ENCODE measurements around the gene NPHP4.
"Not testable (repeated sequence)": the region's sequence is repeated elsewhere in the genome, so short reads cannot be mapped to it uniquely, and the experiment has no call there.

The NPHP4 gene

DNA sequence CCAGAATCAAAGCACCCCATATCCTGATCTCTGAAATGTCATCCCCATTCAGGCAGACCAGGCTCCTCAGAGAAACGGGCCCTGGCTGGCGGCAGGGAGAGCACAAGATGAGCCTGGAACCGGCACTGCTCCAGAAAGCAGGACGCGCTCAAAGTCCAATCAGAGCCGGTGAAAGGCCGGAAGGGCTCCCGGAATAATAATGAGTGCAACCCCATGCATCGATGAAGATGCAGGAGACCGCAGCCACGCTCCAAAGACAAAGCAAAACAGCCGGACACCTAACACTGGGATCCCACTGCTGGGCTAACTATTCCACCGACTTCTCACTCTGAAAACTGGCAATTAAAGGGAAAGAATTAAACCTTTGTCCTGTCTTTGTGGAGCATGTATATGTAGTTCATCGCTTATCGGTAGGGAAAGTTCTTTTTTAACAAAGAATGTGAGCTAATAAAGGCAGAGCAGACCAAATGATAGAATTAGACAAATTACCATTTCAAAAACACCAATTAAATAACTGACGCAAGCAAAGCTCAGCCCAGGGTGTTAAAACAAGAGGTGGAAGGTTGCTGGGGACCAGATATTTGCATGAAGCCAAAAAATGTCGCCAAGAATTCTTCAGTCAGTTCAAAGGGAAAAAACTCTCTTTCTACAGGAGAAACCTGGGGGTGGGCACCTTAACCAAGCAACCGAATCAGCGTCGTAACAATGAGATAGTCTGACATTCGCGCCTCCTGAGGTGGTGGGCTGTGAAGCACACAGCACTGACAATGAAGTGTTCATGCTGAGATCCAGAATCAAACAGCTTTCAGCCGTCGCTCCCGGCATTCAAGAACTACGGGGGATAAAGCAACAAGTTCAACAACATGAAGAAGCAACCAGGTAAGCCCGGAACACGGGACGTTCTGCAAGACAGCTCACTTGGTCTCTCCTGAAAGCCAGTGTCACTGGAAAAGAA, 95.2 kb downstream of the NPHP4 start:
- Histone ChIP-seq H3K4me3 (ENCODE audit: low read depth in 1 of 2, low read length in 2 of 2) (no peak overlapping the region), H3K36me3 (ENCODE audit: control insufficient read depth in 1 of 2, insufficient read depth in 2 of 2, low read length in 2 of 2) (peaks cover 7 to 20% of the 10 kb centered on the region in 2 donors), H3K27ac (ENCODE audit: low read length) (no peak overlapping the region), H3K4me1 (ENCODE audit: control insufficient read depth in 1 of 2, insufficient read depth in 2 of 2, low read length in 2 of 2) (no peaks in the 10 kb centered on the region), H3K27me3 (ENCODE audit: low read depth, low read length) (no peaks in the 10 kb centered on the region), H3K9me3 (ENCODE audit: control insufficient read depth in 1 of 2, low read length in 2 of 2) (no peaks in the 10 kb centered on the region)

DNA sequence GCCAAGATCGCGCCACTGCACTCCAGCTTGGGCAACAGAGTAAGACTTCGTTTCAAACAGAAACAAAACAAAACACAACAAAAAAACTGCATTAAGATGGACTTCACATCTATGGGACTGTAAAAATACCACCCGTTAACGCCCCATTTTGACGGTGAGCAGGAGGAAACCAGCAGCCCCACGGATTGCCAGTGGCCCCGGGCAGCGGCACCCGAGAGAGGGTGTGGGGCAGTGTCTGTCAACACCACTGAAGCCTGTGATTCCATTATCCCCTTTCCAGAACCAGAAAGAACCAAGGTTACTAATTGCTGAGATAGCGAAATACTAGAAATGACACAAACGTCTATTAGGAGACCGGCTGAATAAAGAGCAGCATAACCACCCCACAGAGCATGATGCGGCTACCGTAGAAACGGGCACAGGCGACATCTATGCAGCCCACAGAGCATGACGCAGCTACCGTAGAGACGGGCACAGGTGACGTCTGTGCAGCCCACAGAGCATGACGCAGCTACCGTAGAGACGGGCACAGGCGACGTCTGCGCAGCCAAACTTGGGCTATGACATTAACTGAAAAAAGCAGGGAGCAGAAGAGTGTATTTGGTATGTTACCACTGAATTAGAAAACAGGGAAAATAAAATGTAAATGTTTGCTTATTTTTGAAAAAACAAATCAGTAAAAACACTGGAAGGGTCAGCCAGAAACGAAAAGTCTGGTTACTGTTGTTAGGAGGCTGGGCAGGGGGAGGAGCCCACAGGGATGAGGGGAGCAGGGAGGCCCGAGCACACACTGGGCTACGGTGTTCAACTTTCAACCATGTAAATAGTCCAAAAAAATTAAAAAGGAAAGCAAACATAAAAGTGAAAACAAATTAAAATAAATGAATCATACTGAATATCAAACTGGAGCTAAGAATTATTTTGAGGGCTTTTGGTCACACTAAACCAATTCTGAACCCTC, 96.5 kb downstream of the NPHP4 start:
- Histone ChIP-seq H3K27ac (ENCODE audit: low read length) (no peak overlapping the region), H3K27me3 (ENCODE audit: low read depth, low read length) (no peaks in the 10 kb centered on the region), H3K9me3 (ENCODE audit: control insufficient read depth in 1 of 2, low read length in 2 of 2) (no peaks in the 10 kb centered on the region), H3K4me3 (ENCODE audit: low read depth in 1 of 2, low read length in 2 of 2) (no peak overlapping the region), H3K36me3 (ENCODE audit: control insufficient read depth in 1 of 2, insufficient read depth in 2 of 2, low read length in 2 of 2) (peaks cover 7 to 20% of the 10 kb centered on the region in 2 donors), H3K4me1 (ENCODE audit: control insufficient read depth in 1 of 2, insufficient read depth in 2 of 2, low read length in 2 of 2) (no peaks in the 10 kb centered on the region)

DNA sequence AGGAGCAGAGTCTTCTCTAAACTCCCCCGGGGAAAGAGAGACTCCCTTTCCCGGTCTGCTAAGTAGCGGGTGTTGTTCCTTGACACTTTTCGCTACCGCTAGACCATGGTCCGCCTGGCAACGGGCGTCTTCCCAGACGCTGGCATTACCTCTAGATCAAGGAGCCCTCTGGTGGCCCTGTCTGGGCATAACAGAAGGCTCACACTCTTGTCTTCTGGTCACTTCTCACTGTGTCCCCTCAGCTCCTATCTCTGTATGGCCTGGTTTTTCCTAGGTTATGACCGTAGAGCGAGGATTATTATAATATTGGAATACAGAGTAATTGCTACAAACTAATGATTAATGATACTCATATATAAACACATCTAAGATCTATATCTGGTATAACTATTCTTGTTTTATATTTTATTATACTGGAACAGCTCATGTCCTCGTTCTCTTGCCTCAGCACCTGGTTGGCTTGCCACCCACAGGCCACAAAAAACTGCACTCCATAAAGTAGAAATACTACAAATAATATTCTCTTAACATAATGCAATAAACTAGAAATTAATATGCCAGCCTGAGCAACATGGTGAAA, 98.4 kb downstream of the NPHP4 start:
- not testable (repeated sequence) for H3K27ac ChIP-seq (ENCODE audit: low read length); H3K27me3 ChIP-seq (ENCODE audit: low read depth, low read length); H3K4me1 ChIP-seq (ENCODE audit: control insufficient read depth in 1 of 2, insufficient read depth in 2 of 2, low read length in 2 of 2); H3K9me3 ChIP-seq (ENCODE audit: control insufficient read depth in 1 of 2, low read length in 2 of 2); H3K4me3 ChIP-seq (ENCODE audit: low read depth in 1 of 2, low read length in 2 of 2)
- H3K36me3 ChIP-seq (ENCODE audit: control insufficient read depth in 1 of 2, insufficient read depth in 2 of 2, low read length in 2 of 2): peaks cover 7 to 20% of the 10 kb centered on the region in 2 donors

DNA sequence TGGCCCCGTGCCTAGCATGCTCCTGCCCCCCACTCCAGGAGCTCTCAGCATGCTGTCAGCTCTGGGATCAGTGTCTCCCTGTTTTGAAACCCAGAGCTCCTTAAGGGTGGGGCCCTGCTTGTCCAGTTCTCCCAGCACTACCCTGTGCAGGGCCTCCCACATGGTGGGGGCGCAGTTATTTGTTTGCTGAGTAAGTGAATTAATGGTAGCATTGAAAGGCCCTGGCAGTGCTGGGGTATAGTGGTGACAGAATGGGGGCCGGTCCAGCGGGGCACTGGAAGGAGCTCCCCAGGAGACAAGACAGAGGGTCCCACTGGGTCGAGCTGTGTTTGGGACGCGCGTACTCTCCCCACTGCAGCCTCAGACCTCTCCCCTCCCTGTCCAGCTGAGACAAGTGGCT, 99.9 kb downstream of the NPHP4 start:
- no peak overlapping the region for H3K4me3 ChIP-seq (ENCODE audit: low read depth in 1 of 2, low read length in 2 of 2)
- H3K36me3 ChIP-seq (ENCODE audit: control insufficient read depth in 1 of 2, insufficient read depth in 2 of 2, low read length in 2 of 2): peaks cover 3 to 7% of the 10 kb centered on the region in 2 donors
- H3K27ac ChIP-seq (ENCODE audit: low read length): no peak overlapping the region
- no peaks in the 10 kb centered on the region for H3K9me3 ChIP-seq (ENCODE audit: control insufficient read depth in 1 of 2, low read length in 2 of 2)
- H3K4me1 ChIP-seq (ENCODE audit: control insufficient read depth in 1 of 2, insufficient read depth in 2 of 2, low read length in 2 of 2): no peaks in the 10 kb centered on the region
- no peaks in the 10 kb centered on the region for H3K27me3 ChIP-seq (ENCODE audit: low read depth, low read length)

DNA sequence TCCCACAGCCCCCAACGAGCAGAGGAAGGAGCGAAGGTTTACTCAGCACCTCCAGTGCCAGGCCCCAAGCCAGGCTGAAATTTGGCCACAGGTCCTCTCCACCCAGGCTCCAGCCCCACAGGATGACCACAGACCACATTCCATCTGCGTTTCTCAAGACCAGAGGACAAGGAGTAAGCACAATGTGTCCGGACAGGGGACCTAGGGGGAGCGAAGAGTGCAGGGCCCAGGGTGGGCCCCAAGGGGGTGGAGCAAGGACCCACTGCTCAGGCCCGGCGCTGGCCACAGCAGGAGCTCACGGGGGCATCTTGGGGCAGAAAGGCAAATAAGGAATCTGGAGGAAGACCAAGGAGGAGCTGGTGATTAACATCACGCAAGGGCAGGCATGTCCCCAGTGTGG, 100.5 kb downstream of the NPHP4 start:
- no peaks in the 10 kb centered on the region for H3K27me3 ChIP-seq (ENCODE audit: low read depth, low read length)
- peaks cover 0 to 9% of the 10 kb centered on the region in 2 donors for H3K36me3 ChIP-seq (ENCODE audit: control insufficient read depth in 1 of 2, insufficient read depth in 2 of 2, low read length in 2 of 2)
- no peak overlapping the region for H3K27ac ChIP-seq (ENCODE audit: low read length)
- H3K4me3 ChIP-seq (ENCODE audit: low read depth in 1 of 2, low read length in 2 of 2): no peak overlapping the region
- H3K4me1 ChIP-seq (ENCODE audit: control insufficient read depth in 1 of 2, insufficient read depth in 2 of 2, low read length in 2 of 2): no peaks in the 10 kb centered on the region
- no peaks in the 10 kb centered on the region for H3K9me3 ChIP-seq (ENCODE audit: control insufficient read depth in 1 of 2, low read length in 2 of 2)

DNA sequence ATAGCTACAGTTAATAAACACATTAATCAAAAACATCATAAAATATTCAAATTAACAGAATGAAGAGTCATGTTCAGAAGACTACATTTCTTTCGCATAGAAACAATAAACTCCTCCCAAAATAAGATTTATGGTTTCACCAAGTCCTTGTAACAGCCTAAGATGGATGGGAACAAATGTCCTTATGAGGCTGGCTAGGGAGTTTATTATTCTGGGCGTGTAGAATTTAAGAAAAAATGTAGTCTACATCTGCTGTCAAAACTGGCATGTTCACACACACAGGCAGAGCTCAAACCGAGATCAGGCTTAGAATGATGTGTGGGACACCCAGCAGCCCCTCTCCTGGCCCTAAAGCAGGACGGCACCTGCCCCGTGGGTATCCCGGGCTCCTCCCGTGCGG, 101.1 kb downstream of the NPHP4 start:
- H3K36me3 ChIP-seq (ENCODE audit: control insufficient read depth in 1 of 2, insufficient read depth in 2 of 2, low read length in 2 of 2): peaks cover 0 to 13% of the 10 kb centered on the region in 2 donors
- no peak overlapping the region for H3K4me3 ChIP-seq (ENCODE audit: low read depth in 1 of 2, low read length in 2 of 2)
- no peaks in the 10 kb centered on the region for H3K27me3 ChIP-seq (ENCODE audit: low read depth, low read length)
- no peaks in the 10 kb centered on the region for H3K4me1 ChIP-seq (ENCODE audit: control insufficient read depth in 1 of 2, insufficient read depth in 2 of 2, low read length in 2 of 2)
- H3K27ac ChIP-seq (ENCODE audit: low read length): no peak overlapping the region
- no peaks in the 10 kb centered on the region for H3K9me3 ChIP-seq (ENCODE audit: control insufficient read depth in 1 of 2, low read length in 2 of 2)

DNA sequence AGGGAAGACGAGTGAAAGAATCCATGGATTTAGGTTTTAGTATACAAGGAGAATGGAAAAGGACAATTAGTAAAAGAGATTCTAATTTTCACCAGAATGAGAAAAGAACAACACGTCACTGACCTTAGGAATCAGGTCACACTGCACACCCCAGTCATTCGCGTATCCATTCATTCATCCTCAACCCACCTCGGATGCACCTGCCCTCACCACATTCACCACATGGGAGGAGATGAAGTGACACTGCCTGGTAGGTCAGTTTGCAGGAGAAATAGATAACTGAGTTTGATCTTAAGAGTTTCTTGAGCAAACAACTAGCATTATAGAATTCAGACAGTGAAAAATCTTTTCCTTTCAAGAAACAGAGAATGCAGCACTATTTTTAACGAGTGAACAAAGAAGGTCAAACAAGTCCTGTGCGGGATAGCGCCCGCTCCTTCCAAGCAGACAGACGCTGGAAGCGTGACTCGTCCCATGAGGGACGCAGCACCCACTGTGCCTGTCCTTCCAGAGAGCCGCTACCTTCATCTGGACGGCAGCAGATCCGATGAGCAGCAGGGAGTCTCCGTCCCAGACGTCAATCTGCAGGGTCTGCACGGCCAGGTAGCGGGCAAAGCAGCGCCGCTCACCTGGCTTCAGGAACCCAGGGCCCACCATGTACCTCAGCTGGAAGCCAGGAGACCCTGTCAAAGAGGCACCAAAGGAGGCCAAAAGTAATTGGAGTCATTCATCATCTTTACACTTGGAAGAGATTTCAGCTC, 101.7 kb downstream of the NPHP4 start:
- H3K9me3 ChIP-seq (ENCODE audit: control insufficient read depth in 1 of 2, low read length in 2 of 2): no peaks in the 10 kb centered on the region
- H3K4me3 ChIP-seq (ENCODE audit: low read depth in 1 of 2, low read length in 2 of 2): no peak overlapping the region
- no peaks in the 10 kb centered on the region for H3K4me1 ChIP-seq (ENCODE audit: control insufficient read depth in 1 of 2, insufficient read depth in 2 of 2, low read length in 2 of 2)
- H3K27me3 ChIP-seq (ENCODE audit: low read depth, low read length): no peaks in the 10 kb centered on the region
- peaks cover 0 to 14% of the 10 kb centered on the region in 2 donors for H3K36me3 ChIP-seq (ENCODE audit: control insufficient read depth in 1 of 2, insufficient read depth in 2 of 2, low read length in 2 of 2)
- no peak overlapping the region for H3K27ac ChIP-seq (ENCODE audit: low read length)

DNA sequence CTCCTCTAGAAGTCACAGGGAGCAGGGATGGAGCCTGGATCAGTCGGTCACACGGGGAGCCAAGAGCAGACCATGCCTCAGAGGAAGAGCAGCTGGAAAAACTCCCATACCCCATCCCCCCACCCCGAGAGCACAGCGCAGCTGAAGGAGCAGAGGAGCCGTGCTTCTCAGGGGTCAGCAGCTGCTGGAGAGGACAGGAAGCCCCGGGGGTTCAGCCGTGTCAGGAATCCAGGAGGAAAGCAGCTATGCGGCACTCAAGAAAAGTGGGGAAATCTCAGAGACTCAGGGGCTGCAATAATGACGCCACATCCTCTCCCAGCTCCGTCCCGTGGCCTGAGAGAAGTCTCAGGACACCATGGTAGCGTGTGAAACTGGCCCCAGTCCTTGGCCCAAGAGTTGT, 102.3 kb downstream of the NPHP4 start:
- no peaks in the 10 kb centered on the region for H3K9me3 ChIP-seq (ENCODE audit: control insufficient read depth in 1 of 2, low read length in 2 of 2)
- H3K4me3 ChIP-seq (ENCODE audit: low read depth in 1 of 2, low read length in 2 of 2): no peak overlapping the region
- no peaks in the 10 kb centered on the region for H3K4me1 ChIP-seq (ENCODE audit: control insufficient read depth in 1 of 2, insufficient read depth in 2 of 2, low read length in 2 of 2)
- H3K36me3 ChIP-seq (ENCODE audit: control insufficient read depth in 1 of 2, insufficient read depth in 2 of 2, low read length in 2 of 2): peaks cover 0 to 14% of the 10 kb centered on the region in 2 donors
- no peak overlapping the region for H3K27ac ChIP-seq (ENCODE audit: low read length)
- H3K27me3 ChIP-seq (ENCODE audit: low read depth, low read length): no peaks in the 10 kb centered on the region

DNA sequence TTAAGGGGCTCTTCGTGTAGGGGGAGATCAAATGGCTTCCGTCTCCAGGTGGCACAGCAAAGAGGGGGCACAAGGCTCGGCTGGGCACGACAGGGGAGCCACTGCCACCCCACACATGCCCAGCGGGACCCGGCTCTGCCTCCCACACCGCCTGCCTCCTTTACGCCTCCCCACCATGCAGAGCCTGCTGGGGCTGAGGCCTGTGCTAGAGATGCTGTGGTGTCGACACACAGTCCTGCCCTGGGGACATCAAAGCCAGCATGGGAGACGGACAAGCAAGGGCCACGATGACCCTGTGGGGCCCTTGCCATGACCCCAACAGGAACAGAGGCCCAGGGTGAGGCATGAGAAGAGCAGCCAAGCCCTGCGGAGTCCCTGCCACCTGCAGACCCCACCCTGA, 102.8 kb downstream of the NPHP4 start:
- peaks cover 0 to 14% of the 10 kb centered on the region in 2 donors for H3K36me3 ChIP-seq (ENCODE audit: control insufficient read depth in 1 of 2, insufficient read depth in 2 of 2, low read length in 2 of 2)

DNA sequence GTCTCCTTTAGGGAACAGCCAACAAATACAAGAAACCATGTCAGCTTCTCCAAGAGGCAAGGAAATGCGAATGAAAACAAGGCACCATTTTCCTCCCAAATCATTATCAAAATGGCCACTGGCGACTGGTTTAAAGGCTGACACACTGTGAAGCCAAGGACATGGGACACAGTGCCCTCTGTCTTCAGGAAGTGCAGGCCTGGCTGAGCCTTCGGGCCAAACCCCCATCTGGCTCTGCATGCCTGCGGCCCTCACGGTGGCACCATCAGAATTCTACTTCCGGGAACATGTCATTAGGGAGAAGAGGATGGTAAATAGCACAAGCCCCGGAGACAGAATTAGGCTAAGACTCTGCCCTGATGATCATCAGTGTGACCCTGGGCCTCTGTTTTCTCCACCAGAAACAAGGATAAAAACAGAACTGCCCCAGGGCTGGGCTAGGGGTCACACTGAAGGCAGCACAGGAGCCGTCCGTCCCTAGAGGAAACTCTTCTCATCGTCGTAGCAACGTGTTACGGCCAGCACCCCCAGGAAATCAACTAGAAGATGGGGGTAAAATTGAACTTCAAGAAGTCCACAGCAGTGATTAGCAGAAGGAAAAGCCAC, 103.5 kb downstream of the NPHP4 start:
- Histone ChIP-seq H3K4me1 (ENCODE audit: control insufficient read depth in 1 of 2, insufficient read depth in 2 of 2, low read length in 2 of 2) (no peaks in the 10 kb centered on the region), H3K9me3 (ENCODE audit: control insufficient read depth in 1 of 2, low read length in 2 of 2) (no peaks in the 10 kb centered on the region), H3K4me3 (ENCODE audit: low read depth in 1 of 2, low read length in 2 of 2) (no peak overlapping the region), H3K36me3 (ENCODE audit: control insufficient read depth in 1 of 2, insufficient read depth in 2 of 2, low read length in 2 of 2) (peaks cover 0 to 14% of the 10 kb centered on the region in 2 donors), H3K27me3 (ENCODE audit: low read depth, low read length) (no peaks in the 10 kb centered on the region), H3K27ac (ENCODE audit: low read length) (no peak overlapping the region)

More for the DNA sequence above, 102.8 kb downstream of the NPHP4 start:
- Histone ChIP-seq H3K4me3 (ENCODE audit: low read depth in 1 of 2, low read length in 2 of 2) (no peak overlapping the region), H3K9me3 (ENCODE audit: control insufficient read depth in 1 of 2, low read length in 2 of 2) (no peaks in the 10 kb centered on the region), H3K27ac (ENCODE audit: low read length) (no peak overlapping the region), H3K4me1 (ENCODE audit: control insufficient read depth in 1 of 2, insufficient read depth in 2 of 2, low read length in 2 of 2) (no peaks in the 10 kb centered on the region), H3K27me3 (ENCODE audit: low read depth, low read length) (no peaks in the 10 kb centered on the region)

All from muscle layer of duodenum (tissue), 2 donors.